ENCODE measurements around the gene WNT9B.
A peak's percentile ranks its signal among the peaks of the same experiment; 100 is the strongest.
"Not testable (repeated sequence)": the region's sequence is repeated elsewhere in the genome, so short reads cannot be mapped to it uniquely, and the experiment has no call there.

WNT9B gene

GRCh38 chr17:46822388-46822921, 28.9 kb upstream of the WNT9B start:
- DNase-seq = no peak

- no peak for DNase-seq
Observed at GRCh38 chr17:46823657-46824056, 27.7 kb upstream of the WNT9B start.

- DNase-seq = no peak
Observed at GRCh38 chr17:46826116-46826515, 25.3 kb upstream of the WNT9B start.

- no peak for DNase-seq
Observed at GRCh38 chr17:46827274-46827673, 24.1 kb upstream of the WNT9B start.

GRCh38 chr17:46831573-46832330, 19.6 kb upstream of the WNT9B start:
- no peak for DNase-seq

GRCh38 chr17:46832331-46832821, 19.0 kb upstream of the WNT9B start:
- no peak for DNase-seq

GRCh38 chr17:46832945-46833839, 18.2 kb upstream of the WNT9B start:
- no peak for DNase-seq

GRCh38 chr17:46833840-46834208, 17.6 kb upstream of the WNT9B start:
- DNase-seq = no peak

- DNase-seq = no peak
Observed at GRCh38 chr17:46834846-46835245, 16.5 kb upstream of the WNT9B start.

- DNase-seq = no peak
Observed at GRCh38 chr17:46836500-46836899, 14.9 kb upstream of the WNT9B start.

- DNase-seq = no peak
Observed at GRCh38 chr17:46837521-46837920, 13.9 kb upstream of the WNT9B start.

GRCh38 chr17:46839211-46839610, 12.2 kb upstream of the WNT9B start:
- no peak for DNase-seq

GRCh38 chr17:46840596-46840995, 10.8 kb upstream of the WNT9B start:
- DNase-seq = not testable (repeated sequence)

- DNase-seq = peak; percentile 33
Observed at GRCh38 chr17:46841561-46842379, 9.6 kb upstream of the WNT9B start.

GRCh38 chr17:46842835-46843234, 8.5 kb upstream of the WNT9B start:
- DNase-seq = no peak

GRCh38 chr17:46847204-46848191, 3.9 kb upstream of the WNT9B start:
- no peak for DNase-seq

- DNase-seq = no peak
Observed at GRCh38 chr17:46848534-46848933, 2.8 kb upstream of the WNT9B start.

GRCh38 chr17:46850688-46851028, 725 bp upstream of the WNT9B start:
- DNase-seq = no peak

GRCh38 chr17:46853896-46854444, 2.6 kb downstream of the WNT9B start:
- no peak for DNase-seq

GRCh38 chr17:46854515-46854914, 3.1 kb downstream of the WNT9B start:
- no peak for DNase-seq

GRCh38 chr17:46854948-46855347, 3.6 kb downstream of the WNT9B start:
- DNase-seq = no peak
